ENCODE measurements around the gene NOS1AP.

The NOS1AP gene

GRCh38 chr1:162297208-162297607, 227.7 kb downstream of the NOS1AP start:
- H3K4me3 ChIP-seq (ENCODE audit: low read length): no peak overlapping the region
- no peaks in the 10 kb centered on the region for H3K27me3 ChIP-seq (ENCODE audit: insufficient read depth, low read length)
- H3K4me1 ChIP-seq (ENCODE audit: insufficient read depth, low read length): peaks cover 23% of the 10 kb centered on the region
- H3K9ac ChIP-seq (ENCODE audit: low read depth, low read length): no peak overlapping the region
- H3K27ac ChIP-seq (ENCODE audit: low read length): no peak overlapping the region
- no peaks in the 10 kb centered on the region for H3K9me3 ChIP-seq (ENCODE audit: insufficient read depth, low read depth, low read length)
- no peaks in the 10 kb centered on the region for H3K36me3 ChIP-seq (ENCODE audit: insufficient read depth, low read depth, low read length)

GRCh38 chr1:162298266-162298665, 228.8 kb downstream of the NOS1AP start:
- no peaks in the 10 kb centered on the region for H3K27me3 ChIP-seq (ENCODE audit: insufficient read depth, low read length)
- H3K27ac ChIP-seq (ENCODE audit: low read length): no peak overlapping the region
- no peak overlapping the region for H3K4me3 ChIP-seq (ENCODE audit: low read length)
- H3K9ac ChIP-seq (ENCODE audit: low read depth, low read length): no peak overlapping the region
- H3K36me3 ChIP-seq (ENCODE audit: insufficient read depth, low read depth, low read length): no peaks in the 10 kb centered on the region
- peaks cover 16% of the 10 kb centered on the region for H3K4me1 ChIP-seq (ENCODE audit: insufficient read depth, low read length)
- H3K9me3 ChIP-seq (ENCODE audit: insufficient read depth, low read depth, low read length): no peaks in the 10 kb centered on the region

GRCh38 chr1:162299018-162299417, 229.5 kb downstream of the NOS1AP start:
- H3K36me3 ChIP-seq (ENCODE audit: insufficient read depth, low read depth, low read length): no peaks in the 10 kb centered on the region
- H3K27me3 ChIP-seq (ENCODE audit: insufficient read depth, low read length): no peaks in the 10 kb centered on the region
- no peak overlapping the region for H3K27ac ChIP-seq (ENCODE audit: low read length)
- H3K9me3 ChIP-seq (ENCODE audit: insufficient read depth, low read depth, low read length): no peaks in the 10 kb centered on the region
- no peak overlapping the region for H3K9ac ChIP-seq (ENCODE audit: low read depth, low read length)
- no peak overlapping the region for H3K4me3 ChIP-seq (ENCODE audit: low read length)
- H3K4me1 ChIP-seq (ENCODE audit: insufficient read depth, low read length): peaks cover 12% of the 10 kb centered on the region

GRCh38 chr1:162300057-162300917, 230.8 kb downstream of the NOS1AP start:
- H3K4me3 ChIP-seq (ENCODE audit: low read length): peak overlapping the region; percentile 10; the same call in 1 of the 2 replicates
- no peaks in the 10 kb centered on the region for H3K9me3 ChIP-seq (ENCODE audit: insufficient read depth, low read depth, low read length)
- H3K27me3 ChIP-seq (ENCODE audit: insufficient read depth, low read length): no peaks in the 10 kb centered on the region
- H3K9ac ChIP-seq (ENCODE audit: low read depth, low read length): no peak overlapping the region
- peaks cover 12% of the 10 kb centered on the region for H3K4me1 ChIP-seq (ENCODE audit: insufficient read depth, low read length)
- no peaks in the 10 kb centered on the region for H3K36me3 ChIP-seq (ENCODE audit: insufficient read depth, low read depth, low read length)
- no peak overlapping the region for H3K27ac ChIP-seq (ENCODE audit: low read length)

GRCh38 chr1:162301696-162302095, 232.2 kb downstream of the NOS1AP start:
- no peak overlapping the region for H3K9ac ChIP-seq (ENCODE audit: low read depth, low read length)
- peaks cover 12% of the 10 kb centered on the region for H3K4me1 ChIP-seq (ENCODE audit: insufficient read depth, low read length)
- no peaks in the 10 kb centered on the region for H3K36me3 ChIP-seq (ENCODE audit: insufficient read depth, low read depth, low read length)
- no peak overlapping the region for H3K4me3 ChIP-seq (ENCODE audit: low read length)
- no peaks in the 10 kb centered on the region for H3K9me3 ChIP-seq (ENCODE audit: insufficient read depth, low read depth, low read length)
- no peaks in the 10 kb centered on the region for H3K27me3 ChIP-seq (ENCODE audit: insufficient read depth, low read length)
- H3K27ac ChIP-seq (ENCODE audit: low read length): no peak overlapping the region

- H3K4me3 ChIP-seq (ENCODE audit: low read length): no peak overlapping the region
- H3K9me3 ChIP-seq (ENCODE audit: insufficient read depth, low read depth, low read length): no peaks in the 10 kb centered on the region
- H3K27ac ChIP-seq (ENCODE audit: low read length): no peak overlapping the region
- peaks cover 12% of the 10 kb centered on the region for H3K4me1 ChIP-seq (ENCODE audit: insufficient read depth, low read length)
- H3K36me3 ChIP-seq (ENCODE audit: insufficient read depth, low read depth, low read length): no peaks in the 10 kb centered on the region
- no peak overlapping the region for H3K9ac ChIP-seq (ENCODE audit: low read depth, low read length)
- no peaks in the 10 kb centered on the region for H3K27me3 ChIP-seq (ENCODE audit: insufficient read depth, low read length)
Measured at GRCh38 chr1:162302306-162303003, 233.0 kb downstream of the NOS1AP start.

GRCh38 chr1:162303004-162303344, 233.5 kb downstream of the NOS1AP start:
- H3K36me3 ChIP-seq (ENCODE audit: insufficient read depth, low read depth, low read length): no peaks in the 10 kb centered on the region
- peaks cover 12% of the 10 kb centered on the region for H3K4me1 ChIP-seq (ENCODE audit: insufficient read depth, low read length)
- no peak overlapping the region for H3K4me3 ChIP-seq (ENCODE audit: low read length)
- no peaks in the 10 kb centered on the region for H3K27me3 ChIP-seq (ENCODE audit: insufficient read depth, low read length)
- H3K27ac ChIP-seq (ENCODE audit: low read length): no peak overlapping the region
- H3K9me3 ChIP-seq (ENCODE audit: insufficient read depth, low read depth, low read length): no peaks in the 10 kb centered on the region
- H3K9ac ChIP-seq (ENCODE audit: low read depth, low read length): no peak overlapping the region

- Histone ChIP-seq H3K27me3 (ENCODE audit: insufficient read depth, low read length) (no peaks in the 10 kb centered on the region), H3K4me3 (ENCODE audit: low read length) (no peak overlapping the region), H3K36me3 (ENCODE audit: insufficient read depth, low read depth, low read length) (no peaks in the 10 kb centered on the region), H3K27ac (ENCODE audit: low read length) (no peak overlapping the region), H3K9me3 (ENCODE audit: insufficient read depth, low read depth, low read length) (no peaks in the 10 kb centered on the region), H3K4me1 (ENCODE audit: insufficient read depth, low read length) (peaks cover 10% of the 10 kb centered on the region), H3K9ac (ENCODE audit: low read depth, low read length) (no peak overlapping the region)
Measured at GRCh38 chr1:162304736-162305135, 235.2 kb downstream of the NOS1AP start.

GRCh38 chr1:162305969-162306368, 236.5 kb downstream of the NOS1AP start:
- Histone ChIP-seq H3K27me3 (ENCODE audit: insufficient read depth, low read length) (no peaks in the 10 kb centered on the region), H3K4me1 (ENCODE audit: insufficient read depth, low read length) (peaks cover 8% of the 10 kb centered on the region; the same call in 1 of the 2 replicates), H3K27ac (ENCODE audit: low read length) (no peak overlapping the region), H3K4me3 (ENCODE audit: low read length) (no peak overlapping the region), H3K36me3 (ENCODE audit: insufficient read depth, low read depth, low read length) (no peaks in the 10 kb centered on the region), H3K9ac (ENCODE audit: low read depth, low read length) (no peak overlapping the region), H3K9me3 (ENCODE audit: insufficient read depth, low read depth, low read length) (no peaks in the 10 kb centered on the region)

- Histone ChIP-seq H3K9ac (ENCODE audit: low read depth, low read length) (no peak overlapping the region), H3K36me3 (ENCODE audit: insufficient read depth, low read depth, low read length) (no peaks in the 10 kb centered on the region), H3K27me3 (ENCODE audit: insufficient read depth, low read length) (no peaks in the 10 kb centered on the region), H3K4me1 (ENCODE audit: insufficient read depth, low read length) (peaks cover 8% of the 10 kb centered on the region; the same call in 1 of the 2 replicates), H3K9me3 (ENCODE audit: insufficient read depth, low read depth, low read length) (no peaks in the 10 kb centered on the region), H3K27ac (ENCODE audit: low read length) (no peak overlapping the region), H3K4me3 (ENCODE audit: low read length) (no peak overlapping the region)
Measured at GRCh38 chr1:162310337-162310736, 240.8 kb downstream of the NOS1AP start.

- Histone ChIP-seq H3K9me3 (ENCODE audit: insufficient read depth, low read depth, low read length) (no peaks in the 10 kb centered on the region), H3K9ac (ENCODE audit: low read depth, low read length) (no peak overlapping the region), H3K36me3 (ENCODE audit: insufficient read depth, low read depth, low read length) (no peaks in the 10 kb centered on the region), H3K4me1 (ENCODE audit: insufficient read depth, low read length) (peaks cover 8% of the 10 kb centered on the region; the same call in 1 of the 2 replicates), H3K27ac (ENCODE audit: low read length) (no peak overlapping the region), H3K4me3 (ENCODE audit: low read length) (no peak overlapping the region), H3K27me3 (ENCODE audit: insufficient read depth, low read length) (no peaks in the 10 kb centered on the region)
Measured at GRCh38 chr1:162314206-162314605, 244.7 kb downstream of the NOS1AP start.

GRCh38 chr1:162315673-162316072, 246.2 kb downstream of the NOS1AP start:
- Histone ChIP-seq H3K27ac (ENCODE audit: low read length) (no peak overlapping the region), H3K4me3 (ENCODE audit: low read length) (no peak overlapping the region)

More at GRCh38 chr1:162315673-162316072, 246.2 kb downstream of the NOS1AP start:
- H3K9me3 ChIP-seq (ENCODE audit: insufficient read depth, low read depth, low read length): no peaks in the 10 kb centered on the region
- H3K36me3 ChIP-seq (ENCODE audit: insufficient read depth, low read depth, low read length): no peaks in the 10 kb centered on the region
- no peaks in the 10 kb centered on the region for H3K27me3 ChIP-seq (ENCODE audit: insufficient read depth, low read length)
- H3K9ac ChIP-seq (ENCODE audit: low read depth, low read length): no peak overlapping the region
- H3K4me1 ChIP-seq (ENCODE audit: insufficient read depth, low read length): no peaks in the 10 kb centered on the region; the same call in 1 of the 2 replicates

All from iPS-20b (cell line).